Lower leg skin (tissue), 3 donors: ENCODE data around the gene SLC48A1.

Experiments used
- CTCF ChIP-seq, 3 donors: fragments of 450-650 bp; IDR thresholded peaks; one replicate each; pipeline ENCODE4 v1.5.1; 2016; ENCODE audit warnings: antibody characterized with exemption in 3 of 3, mild to moderate bottlenecking in 3 of 3, moderate library complexity in 2 of 3
- POLR2A ChIP-seq, 2 donors: fragments of 450-650 bp; IDR thresholded peaks; one replicate each; pipeline ENCODE4 v1.6.1; 2016 to 2017; ENCODE audit warnings: antibody characterized with exemption in 2 of 2, mild to moderate bottlenecking in 1 of 2, moderate library complexity in 1 of 2

- TF ChIP-seq CTCF (IDR thresholded peaks at IDR 0.05) (no peak), POLR2A (IDR thresholded peaks at IDR 0.05) (no peak)
Measured at GRCh38 chr12:47825173-47825639, 52.2 kb downstream of the SLC48A1 start.
